NCI-H146 (cell line): Measurements from ENCODE around the gene JARID2.
"Not testable (repeated sequence)": the region's sequence is repeated elsewhere in the genome, so short reads cannot be mapped to it uniquely, and the experiment has no call there.

Experiments used
- DNase-seq: peaks from one replicate; lab custom pipeline; 2025; lab: John Stamatoyannopoulos, UW

Gene JARID2

DNA sequence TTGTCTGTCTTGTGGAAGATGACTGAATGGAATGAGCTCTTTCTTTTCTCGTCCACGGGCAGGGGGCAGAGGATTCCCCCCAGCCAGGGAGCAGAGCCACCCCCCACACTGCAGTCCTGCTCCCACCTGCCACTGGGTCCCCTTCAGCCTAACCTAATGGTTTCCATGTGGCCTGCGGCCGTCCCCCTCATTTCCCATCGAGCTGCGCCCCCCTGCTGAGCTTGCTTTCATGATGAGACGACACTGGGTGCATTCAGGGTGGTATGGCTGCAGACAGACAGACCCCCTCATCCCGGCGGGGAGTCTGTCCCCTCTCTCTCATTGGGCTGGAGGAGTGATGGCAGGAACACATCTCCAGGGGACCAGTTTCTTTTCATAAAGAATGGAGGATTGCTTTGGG is 276.2 kb downstream of the JARID2 start:
- no peak for DNase-seq

DNA sequence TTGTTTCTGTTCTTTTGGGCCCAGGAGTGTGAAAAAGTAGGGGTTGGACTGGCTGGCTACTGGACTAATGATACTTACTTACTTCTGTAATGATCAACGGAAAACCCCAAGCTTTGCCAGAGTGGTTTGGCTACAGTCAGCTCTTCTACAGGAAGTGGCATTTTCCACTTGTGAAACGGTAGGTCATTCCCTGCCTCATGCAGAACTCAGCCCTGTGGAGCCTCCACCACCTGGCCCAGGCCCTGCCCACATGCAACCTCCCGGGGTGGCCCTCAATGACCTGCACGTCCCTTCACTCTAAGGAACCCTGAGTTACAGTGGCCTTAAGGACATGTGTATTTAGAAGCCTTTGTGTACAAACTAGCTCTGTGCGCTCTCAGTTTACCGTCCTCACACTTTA is 276.6 kb downstream of the JARID2 start:
- DNase-seq = no peak

DNA sequence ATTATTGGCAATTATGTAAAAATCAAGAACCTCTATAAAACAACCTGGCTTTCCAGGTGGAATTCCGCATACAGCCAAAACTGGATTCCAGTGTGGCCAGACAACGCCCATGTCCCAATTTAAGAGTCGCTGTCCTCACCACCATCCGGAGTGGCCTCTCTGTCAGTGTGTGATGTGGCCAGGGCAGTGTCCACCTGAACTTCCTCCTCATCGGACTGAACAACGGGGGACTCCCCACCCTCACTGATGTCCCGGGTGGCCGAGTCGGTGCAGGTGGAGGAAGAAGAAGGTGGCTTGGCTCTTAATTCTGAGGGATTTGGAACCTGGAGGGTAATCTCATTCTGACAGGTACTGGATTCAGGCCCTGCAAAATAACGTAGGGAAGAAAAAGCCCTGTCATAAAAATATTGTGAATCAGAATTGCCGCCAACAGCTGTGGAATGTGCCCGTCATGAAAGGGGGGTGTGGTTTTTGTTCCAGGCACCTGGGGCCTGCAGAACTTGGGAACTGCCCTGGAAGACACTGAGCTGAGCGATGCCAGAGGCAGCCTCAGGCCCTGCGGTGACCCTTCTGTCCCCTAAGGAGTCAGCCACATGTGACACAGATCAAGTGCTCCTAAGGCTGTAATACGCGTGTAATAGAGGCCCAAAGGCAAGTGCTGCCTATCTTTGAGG is 277.1 kb downstream of the JARID2 start:
- DNase-seq = no peak

DNA sequence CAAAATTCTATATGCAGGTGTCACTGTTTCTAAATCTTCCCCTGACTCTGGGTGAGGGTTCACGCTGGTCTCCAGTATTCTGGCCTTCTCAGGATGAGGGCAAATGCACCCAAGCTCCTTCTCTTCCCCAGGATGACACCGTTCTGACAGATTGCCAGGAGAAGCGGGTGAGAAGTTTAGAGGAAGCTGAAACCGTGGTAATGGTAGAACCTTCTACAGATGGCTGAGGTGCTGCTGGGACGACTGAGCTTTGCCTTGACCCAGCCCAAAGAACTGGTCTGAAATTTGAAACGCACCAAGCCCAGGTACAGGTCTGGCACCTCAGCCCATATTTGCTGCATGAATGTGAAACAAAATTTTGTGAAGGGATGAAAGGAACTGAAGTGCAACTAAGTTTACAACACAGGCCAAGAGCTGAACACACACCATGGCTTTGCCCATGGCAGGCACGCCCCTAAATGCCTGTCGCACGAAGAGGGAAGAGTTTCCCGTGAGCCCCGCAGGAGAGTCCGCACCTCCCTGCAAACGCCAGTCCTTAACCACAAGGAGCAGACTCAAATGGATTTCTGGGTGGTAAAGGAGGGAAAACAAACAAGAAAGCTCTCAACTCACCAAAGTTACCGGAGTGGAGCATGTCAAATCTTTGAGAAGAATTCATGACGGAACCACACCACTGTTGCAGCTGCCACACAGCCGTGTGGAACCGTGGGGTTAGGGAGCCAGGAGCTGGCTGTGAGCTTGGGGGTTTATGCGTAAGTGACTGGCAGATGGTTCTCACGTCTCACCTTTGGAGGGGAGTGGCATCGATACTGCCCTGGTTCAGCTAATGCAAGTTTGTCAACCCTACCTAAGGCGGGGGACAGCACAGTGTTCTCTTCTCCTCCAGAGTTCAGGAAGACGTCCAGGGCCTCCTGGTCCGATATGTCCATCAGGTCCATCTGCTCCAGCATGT is 278.1 kb downstream of the JARID2 start:
- no peak for DNase-seq

DNA sequence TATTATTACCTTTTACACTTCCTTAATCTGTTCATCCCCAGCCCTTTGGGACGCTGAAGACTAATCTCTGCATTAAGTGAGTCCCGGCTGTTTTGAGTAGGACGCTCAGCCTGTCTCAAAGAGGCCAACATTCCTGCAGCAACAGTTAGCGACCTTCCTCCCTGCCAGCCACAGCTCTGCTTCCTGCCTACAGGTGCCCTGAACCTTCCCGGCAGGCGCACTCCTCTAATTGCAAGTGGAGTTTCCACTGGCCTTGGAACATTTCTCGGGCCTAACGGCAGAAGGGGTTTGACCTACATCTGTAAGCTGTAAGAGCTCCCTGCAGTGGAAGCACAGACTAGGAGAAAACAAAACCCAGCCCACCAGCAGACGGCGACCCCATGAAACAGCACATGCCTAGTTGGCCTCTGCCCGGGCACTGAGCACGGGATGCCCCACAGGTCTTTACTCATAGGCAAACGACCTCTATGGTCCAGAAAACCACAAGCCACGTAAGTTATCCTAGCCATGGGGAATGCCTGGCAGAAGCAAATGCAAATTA is 279.1 kb downstream of the JARID2 start:
- DNase-seq = no peak

DNA sequence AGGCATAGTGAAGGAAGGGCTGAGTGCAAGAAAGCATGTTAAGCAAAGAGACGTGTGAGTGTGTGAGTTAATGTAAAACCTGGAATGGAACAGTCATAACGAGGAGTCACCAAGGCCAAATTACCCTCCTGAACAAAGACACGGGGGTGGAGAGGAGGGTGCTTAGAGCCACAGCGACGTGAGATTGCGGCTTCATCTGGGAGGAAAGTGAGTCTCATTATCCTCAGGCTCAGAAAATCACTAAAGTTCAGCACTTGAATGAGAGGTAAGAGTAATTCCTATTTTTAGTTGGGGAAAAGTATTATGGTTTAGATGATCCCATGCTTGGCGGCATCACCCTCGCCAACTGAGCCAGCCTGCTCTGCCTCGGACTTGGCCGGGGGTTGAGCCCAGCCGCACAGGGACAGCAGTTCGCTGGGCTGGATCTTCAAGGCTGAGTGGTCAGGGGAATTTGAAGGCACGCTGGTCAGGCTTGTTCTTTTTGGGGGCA is 280.4 kb downstream of the JARID2 start:
- DNase-seq = no peak

DNA sequence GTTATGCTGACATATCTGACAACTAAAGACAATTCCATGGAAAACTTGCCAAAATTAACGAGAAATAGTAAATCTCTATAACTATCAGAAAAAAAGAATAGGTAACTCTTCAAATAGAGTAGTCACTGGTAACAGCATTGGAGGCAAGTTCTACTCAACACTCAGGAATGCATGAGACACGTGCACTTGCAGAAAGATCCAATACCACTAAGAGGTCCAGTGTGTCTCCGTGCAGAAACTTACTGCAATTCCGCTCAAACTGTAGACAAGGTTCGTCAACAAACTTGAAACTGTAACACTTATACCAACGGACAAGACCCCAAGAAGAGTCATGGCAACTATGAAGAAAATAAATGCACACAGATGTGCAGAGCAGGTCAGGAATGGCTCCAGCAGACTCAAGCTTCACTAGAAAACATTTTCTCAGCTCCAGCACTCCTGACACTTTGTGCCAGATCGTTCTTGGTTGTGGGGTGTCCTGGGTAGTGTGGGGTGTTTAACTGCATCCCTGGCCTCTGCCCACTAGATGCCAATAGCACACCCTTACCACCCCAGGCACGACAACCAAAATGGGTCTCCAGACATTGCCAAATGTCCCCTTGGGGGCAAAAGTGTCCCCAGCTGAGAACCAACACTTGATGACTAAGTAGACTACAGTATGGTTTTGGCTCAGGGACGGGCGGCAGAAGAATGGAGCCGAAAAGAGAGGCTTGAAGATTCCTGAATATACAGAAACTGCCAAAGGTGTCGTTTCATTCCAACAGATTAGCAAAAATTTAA is 282.2 kb downstream of the JARID2 start:
- no peak for DNase-seq

DNA sequence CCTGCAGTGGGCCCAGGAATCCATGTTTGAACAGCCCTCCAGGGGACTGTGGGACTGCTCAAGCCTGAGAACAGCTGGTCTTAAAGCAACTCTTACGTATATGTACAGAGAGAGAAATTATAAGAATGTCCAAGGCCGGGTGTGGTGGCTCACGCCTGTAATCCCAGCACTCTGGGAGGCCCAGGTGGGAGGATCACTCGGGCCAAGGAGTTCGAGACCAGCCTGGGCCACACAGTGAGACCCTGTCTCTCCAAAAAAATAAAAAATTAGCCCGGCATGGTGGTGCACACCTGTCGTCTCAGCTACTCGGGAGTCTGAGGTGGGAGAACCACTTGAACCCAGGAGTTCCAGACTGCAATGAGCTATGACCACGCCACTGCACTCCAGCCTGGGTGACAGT is 283.0 kb downstream of the JARID2 start:
- no peak for DNase-seq

DNA sequence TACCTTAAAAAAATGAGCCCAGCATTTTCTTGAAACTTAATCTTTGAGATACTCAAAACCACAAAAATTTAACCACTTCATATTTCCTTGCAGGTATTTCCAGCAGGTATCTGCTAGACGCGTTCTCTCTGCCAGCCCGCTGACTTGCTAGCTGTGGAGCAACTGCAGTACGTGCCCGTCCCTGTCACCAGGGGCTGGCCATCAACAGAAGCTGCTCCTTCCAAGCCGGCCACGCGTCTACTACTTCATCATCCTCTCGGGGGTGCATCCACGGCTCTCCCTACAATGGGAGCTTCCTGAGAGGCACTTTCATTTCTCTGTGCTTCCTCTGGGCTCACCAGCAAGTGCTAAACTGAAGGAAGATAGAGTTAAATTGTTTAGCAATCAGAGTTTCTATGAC is 284.5 kb downstream of the JARID2 start:
- DNase-seq = no peak

DNA sequence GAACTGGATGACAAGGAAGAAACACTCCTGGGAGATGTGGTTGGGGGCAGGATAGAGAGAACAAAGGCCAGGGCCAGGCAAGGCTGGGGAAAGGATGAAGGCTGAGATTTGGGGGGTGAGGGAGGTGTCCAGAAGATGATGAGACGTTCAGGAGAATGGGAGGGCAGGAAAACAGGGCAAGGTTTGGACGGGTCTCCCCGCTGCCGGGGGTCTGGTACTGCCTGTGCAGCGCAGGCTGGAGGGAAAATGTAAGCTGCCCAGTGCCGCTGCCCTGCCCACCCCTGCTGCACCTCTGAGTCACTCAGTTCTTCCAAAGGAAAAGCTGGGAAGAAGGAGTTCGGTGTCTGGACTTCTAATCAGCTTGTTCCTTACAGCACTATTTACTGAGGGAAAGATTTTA is 286.1 kb downstream of the JARID2 start:
- no peak for DNase-seq

DNA sequence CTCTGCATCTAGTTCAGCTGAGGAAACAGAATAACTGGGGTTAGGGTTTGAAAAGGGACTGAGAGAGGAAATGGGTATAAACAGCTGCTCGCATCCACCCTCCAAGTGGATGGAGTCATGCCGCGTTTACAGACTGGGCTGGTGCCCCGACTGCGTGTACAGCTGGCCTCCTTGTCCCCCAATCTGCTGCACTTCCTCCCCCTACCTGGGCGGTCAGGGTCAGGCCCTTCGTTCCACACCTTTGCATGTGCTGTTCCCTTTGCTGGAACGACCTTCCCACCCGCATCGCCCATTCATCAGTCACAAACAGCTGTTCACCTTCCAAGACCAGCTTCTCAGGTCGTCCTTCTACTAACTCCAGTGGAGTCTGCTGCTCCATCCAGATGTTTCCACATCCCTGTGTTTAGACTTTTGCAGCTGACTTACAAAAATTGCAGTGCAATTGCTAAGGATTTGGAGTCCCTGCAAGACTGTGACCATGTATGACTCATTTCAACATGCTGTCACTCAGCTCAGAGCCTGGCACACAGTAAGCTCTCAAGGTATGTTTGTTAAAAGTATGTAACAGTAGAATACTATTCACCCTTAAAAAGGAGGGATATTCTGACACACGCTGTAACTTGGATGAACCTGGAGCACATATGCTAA is 287.6 kb downstream of the JARID2 start:
- DNase-seq = no peak

DNA sequence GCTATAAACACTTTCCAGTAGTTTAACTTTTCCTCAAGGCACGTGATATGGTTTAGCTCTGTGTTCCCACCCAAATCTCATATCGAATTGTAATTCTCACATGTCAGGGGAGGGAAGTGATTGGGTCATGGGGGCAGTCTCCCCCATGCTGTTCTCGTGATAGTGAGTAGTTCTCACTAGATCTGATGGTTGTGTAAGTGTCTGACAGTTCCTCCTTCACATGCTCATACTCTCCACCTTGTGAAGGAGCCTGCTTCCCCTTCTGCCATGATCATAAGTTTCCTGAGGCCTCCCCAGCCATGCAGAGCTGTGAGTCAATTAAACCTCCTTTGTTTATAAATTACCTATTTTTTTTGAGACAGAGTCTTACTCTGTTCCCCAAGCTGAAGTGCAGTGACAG is 289.1 kb downstream of the JARID2 start:
- DNase-seq = no peak

DNA sequence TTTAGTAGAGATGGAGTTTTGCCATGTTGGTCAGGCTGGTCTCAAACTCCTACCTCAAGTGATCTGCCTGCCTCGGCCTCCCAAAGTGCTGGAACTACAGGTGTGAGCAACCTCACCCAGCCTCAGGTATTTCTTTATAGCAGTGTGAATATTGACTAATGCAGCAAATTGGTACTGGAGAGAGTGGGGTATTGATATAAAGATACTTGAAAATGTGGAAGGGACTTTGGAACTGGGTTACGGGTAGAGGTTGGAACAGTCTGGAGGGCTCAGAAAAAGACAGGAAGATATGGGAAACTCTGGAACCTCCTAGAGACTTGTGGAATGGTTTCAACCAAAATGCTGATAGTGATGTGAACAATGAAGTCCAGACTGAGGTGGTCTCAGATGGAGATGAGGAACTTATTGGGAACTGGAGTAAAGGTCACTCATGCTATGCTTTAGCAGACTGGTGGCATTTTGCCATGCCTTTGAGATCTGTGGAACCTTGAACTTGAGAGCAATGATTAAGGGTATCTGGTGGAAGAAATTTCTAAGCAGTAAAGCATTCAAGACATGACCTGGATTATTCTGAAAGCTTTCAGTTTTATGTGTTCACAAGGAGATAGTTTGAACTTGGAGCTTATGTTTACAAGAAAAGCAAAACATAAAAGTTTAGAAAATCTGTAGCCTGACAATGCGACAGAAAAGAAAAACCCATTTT is 289.8 kb downstream of the JARID2 start:
- no peak for DNase-seq

DNA sequence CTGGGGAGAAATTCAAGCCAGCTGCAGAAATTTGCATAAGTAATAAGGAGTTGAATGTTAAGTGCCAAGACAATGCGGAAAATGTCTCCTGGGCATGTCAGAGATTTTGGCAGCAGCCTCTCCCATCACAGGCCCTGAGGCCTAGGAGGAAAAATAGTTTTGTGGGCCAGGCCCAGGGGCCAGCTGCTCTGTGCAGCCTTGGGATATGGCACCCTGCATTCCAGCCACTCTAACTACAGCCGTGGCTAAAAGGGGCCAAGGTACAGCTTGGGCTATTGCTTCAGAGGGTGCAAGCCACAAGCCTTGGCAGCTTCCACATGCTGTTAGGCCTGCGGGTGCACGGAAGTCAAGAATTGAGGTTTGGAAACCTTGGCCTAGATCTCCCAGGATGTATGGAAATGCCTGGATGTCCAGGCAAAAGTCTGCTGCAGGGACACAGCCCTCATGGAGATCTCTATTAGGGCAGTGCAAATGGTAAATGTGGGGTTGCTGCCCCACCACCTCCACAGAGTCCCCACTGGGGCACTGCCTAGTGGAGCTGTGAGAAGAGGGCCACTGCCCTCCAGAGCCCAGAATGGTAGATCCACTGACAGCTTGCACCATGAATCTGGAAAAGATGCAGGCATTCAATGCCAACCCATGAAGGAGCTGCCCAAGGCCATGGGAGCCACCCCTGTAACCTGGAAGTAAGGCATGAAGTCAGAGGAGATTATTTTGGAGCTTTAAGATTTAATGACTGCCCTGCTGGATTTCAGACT is 290.5 kb downstream of the JARID2 start:
- DNase-seq = no peak

DNA sequence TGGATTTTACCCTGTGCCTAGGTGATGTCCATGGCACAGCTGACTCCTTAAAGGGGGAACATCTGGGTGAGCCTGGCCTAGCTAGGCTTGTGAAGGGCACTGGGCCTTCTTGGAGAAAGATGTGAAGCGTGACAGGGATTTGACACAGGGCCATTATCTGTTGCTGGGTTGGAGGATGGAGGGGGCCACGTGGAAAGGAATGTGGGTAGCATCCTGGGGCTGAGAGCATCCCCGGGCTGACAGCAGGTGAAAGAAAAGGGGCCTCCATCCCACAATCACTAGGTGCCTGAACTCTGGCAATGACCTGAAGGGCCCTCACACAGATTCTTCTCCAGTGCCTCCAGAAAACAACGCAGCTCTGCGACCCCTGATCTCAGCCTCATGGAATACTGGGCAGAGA is 292.2 kb downstream of the JARID2 start:
- DNase-seq = no peak

DNA sequence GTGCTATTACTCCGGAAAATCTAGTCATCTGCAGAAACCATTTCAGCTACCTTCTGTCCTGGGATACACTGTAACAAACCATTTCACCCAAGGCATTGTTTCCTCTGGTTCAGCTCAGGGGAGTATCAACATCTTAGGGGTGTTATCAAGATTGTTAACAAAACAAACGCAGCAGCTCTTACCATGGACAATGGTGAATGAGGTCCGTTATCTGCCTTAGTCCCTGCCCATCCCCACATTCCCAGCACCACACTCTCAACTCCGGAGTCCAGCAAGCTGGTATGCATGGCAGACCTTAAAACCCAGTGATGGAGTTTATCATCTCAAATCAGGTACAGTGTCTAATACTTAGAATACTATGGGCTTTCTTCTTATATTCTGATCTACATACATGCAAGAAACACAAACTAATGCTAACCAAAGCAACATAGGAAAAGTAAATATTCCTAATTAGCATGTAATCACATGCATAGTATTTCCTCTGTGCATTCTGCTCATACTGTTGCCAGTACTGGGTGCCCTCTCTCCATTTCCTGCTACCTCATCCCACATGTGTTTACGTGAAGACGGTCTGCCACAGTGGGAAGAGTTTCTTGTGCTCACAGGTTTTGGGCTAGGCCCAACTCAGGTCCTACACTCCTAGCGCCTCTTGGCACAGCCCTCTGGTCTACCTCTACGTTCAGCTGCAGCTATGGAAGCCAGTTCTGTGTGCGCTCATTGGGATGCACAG is 293.1 kb downstream of the JARID2 start:
- no peak for DNase-seq

DNA sequence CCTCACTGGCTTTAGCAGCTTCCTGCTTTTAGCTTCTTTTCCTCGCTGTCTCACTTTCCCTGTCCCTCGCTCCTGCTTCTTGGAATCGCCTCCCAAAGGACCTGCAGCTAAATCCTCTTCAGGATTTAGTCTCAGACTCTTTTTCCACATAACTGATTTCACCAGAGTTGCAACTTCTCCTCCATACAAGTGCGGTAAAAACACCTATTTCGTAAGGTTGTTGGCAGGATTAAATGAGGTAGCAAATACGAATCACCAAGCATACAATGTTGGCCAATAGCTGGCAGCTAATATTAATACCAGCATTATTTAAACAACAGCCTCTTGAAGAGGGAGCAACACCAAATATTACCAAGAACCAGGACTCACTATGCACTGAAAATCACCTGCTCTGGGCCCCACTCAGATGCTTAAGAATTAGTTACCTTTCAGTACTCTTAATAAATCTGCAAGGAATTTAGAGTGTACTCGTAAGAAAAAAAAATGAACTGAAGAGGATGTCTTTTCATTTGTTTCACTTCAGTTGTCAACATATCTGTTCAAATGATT is 293.9 kb downstream of the JARID2 start:
- DNase-seq = no peak

DNA sequence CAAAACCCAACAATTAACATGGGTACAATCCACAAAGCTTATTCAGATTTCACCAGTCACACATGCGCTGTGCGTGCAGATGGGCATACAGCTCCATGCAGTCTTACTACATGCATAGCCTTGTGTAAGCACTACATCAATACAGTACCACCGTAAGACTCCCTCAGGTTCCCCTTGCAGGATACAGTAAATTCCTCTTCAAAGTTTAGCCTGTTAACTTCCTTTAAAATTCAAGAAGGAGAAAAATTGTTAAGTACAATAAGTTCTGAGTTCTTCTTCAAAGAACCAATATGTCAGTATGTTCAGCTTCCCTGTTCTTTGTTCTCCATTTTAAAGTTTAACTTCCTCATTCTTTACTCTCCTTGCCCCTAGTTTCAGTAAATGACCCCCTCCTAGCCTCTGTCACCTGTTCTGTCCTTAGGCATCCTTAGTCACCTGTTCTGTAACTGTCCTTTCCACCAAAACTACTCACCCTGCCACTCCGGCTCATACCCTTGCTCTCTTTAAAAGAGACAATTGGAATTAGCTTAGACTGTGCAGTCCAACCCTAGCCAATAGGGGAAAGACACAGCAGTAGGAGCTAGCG is 297.6 kb downstream of the JARID2 start:
- not testable (repeated sequence) for DNase-seq
